ENCODE data around the gene FAM210A.
"Not testable (repeated sequence)": the region's sequence is repeated elsewhere in the genome, so short reads cannot be mapped to it uniquely, and the experiment has no call there.

Gene FAM210A

GRCh38 chr18:13726232-13726971, at the start of gene FAM210A, which contains the start of gene RNMT:
TSS of gene FAM210A (minus strand) at chr18:13726558. CDS start at chr18:13682077, 44,481 bp downstream.
TSS of gene RNMT (plus strand) at chr18:13726673. CDS start at chr18:13731518, 4,845 bp downstream.
- peak; percentile 95 for DNase-seq

GRCh38 chr18:13775058-13775457, 48.7 kb upstream of the FAM210A start:
- no peak for DNase-seq

- no peak for DNase-seq
These were observed 36.5 kb upstream of the FAM210A start for GRCh38 chr18:13762690-13763439.

- DNase-seq = no peak
These were observed 33.7 kb upstream of the FAM210A start for GRCh38 chr18:13760047-13760446.

GRCh38 chr18:13758622-13759021, 32.3 kb upstream of the FAM210A start:
- no peak for DNase-seq

GRCh38 chr18:13756671-13757070, 30.3 kb upstream of the FAM210A start:
- DNase-seq = no peak

- no peak for DNase-seq
These were observed 29.9 kb upstream of the FAM210A start for GRCh38 chr18:13756261-13756660.

GRCh38 chr18:13751599-13751998, 25.2 kb upstream of the FAM210A start:
- not testable (repeated sequence) for DNase-seq

GRCh38 chr18:13746633-13747032, 20.3 kb upstream of the FAM210A start:
- DNase-seq = no peak

- DNase-seq = no peak
These were observed 19.3 kb upstream of the FAM210A start for GRCh38 chr18:13745696-13746095.

- DNase-seq = no peak
These were observed 9.3 kb upstream of the FAM210A start for GRCh38 chr18:13735681-13736080.

- no peak for DNase-seq
These were observed 4.1 kb upstream of the FAM210A start for GRCh38 chr18:13730481-13730880.

GRCh38 chr18:13726972-13727331, 594 bp upstream of the FAM210A start:
- DNase-seq = peak; percentile 22

- DNase-seq = no peak
These were observed 659 bp downstream of the FAM210A start for GRCh38 chr18:13725566-13726231.

GRCh38 chr18:13720847-13721246, 5.5 kb downstream of the FAM210A start:
- no peak for DNase-seq

- no peak for DNase-seq
These were observed 6.2 kb downstream of the FAM210A start for GRCh38 chr18:13720123-13720522.

- DNase-seq = no peak
These were observed 9.4 kb downstream of the FAM210A start for GRCh38 chr18:13716916-13717315.

- no peak for DNase-seq
These were observed 11.0 kb downstream of the FAM210A start for GRCh38 chr18:13715330-13715729.

GRCh38 chr18:13713455-13714055, 12.8 kb downstream of the FAM210A start:
- DNase-seq = no peak

GRCh38 chr18:13712400-13713131, 13.8 kb downstream of the FAM210A start:
- no peak for DNase-seq

GRCh38 chr18:13710414-13710831, 15.9 kb downstream of the FAM210A start:
- DNase-seq = no peak

- no peak for DNase-seq
These were observed 22.5 kb downstream of the FAM210A start for GRCh38 chr18:13703899-13704298.

GRCh38 chr18:13700153-13700552, 26.2 kb downstream of the FAM210A start:
- DNase-seq = no peak

Data from fibroblast of upper back skin (primary cell).